Right forelimb (tissue), 1 donor: ENCODE results near the gene FAM222A.
A peak's percentile ranks its signal among the peaks of the same experiment; 100 is the strongest.

Experiments used
- DNase-seq: peaks from one replicate; pipeline ENCODE4 v3.0.0-alpha.2; 2018

FAM222A gene

DNA sequence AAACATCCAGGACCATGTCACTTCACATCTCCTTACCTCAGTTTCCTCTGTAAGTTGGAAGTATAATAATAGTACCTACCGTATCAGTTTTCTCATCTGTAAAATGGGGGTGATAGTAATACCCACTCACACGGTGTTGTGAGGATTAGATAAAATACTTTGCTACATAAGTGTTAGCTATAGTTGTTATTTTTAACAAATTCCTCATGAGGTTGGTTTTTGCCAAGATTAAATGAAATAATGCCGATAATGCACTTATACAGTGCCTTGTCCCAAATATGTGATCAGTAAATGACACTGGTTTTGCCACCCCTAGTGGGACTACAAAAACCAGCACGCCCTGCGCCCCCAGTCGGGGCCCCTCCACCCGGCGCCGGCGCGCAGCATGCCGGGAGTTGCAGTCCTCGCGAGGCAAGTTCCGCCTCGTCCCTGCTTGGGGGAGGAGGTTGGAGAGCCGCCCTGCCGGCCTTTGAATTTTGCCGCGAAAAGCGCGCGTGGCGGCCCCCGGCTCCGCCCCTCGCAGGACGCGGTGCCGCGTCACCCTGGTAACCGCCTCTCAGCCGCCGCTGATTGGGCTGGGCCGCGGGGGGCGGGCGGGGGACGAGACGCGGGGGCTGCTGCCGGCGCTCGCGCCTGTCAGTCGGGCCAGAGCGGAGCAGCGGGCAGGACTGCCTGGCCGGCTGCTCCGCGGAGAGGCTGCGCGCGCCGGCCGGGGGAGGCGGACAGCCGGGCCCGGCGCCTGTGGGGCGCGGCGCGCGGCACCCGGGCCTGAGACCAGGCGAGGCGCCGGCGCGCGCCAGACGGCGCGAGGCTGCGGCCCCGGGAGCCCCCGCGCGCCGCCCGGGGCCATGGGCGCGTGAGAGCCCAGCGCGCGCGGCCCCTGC, at the start of gene FAM222A:
TSS of gene FAM222A (plus strand) at position 639 of the 884 bp plus-strand sequence. CDS start 30,322 bp downstream, outside the sequence.
- peak; percentile 99 for DNase-seq

DNA sequence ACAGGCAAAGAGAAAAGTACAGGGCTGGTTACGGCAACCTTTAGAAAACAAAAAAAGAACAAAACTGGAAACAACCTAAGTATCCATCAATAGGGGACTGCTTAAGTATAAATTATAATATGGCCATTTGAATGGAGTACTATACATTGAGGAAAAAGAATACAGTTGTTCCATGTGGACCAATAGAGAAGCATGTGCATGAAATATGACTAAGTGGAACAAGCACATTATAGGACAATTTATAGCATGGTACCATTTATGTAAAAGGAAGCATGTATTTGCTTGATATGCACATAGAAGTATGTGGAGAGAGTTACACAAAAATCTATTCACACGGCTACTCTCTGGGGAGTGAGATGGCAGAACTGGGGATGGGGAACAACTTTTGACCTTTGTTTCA, 49.2 kb upstream of the FAM222A start:
- no peak for DNase-seq

DNA sequence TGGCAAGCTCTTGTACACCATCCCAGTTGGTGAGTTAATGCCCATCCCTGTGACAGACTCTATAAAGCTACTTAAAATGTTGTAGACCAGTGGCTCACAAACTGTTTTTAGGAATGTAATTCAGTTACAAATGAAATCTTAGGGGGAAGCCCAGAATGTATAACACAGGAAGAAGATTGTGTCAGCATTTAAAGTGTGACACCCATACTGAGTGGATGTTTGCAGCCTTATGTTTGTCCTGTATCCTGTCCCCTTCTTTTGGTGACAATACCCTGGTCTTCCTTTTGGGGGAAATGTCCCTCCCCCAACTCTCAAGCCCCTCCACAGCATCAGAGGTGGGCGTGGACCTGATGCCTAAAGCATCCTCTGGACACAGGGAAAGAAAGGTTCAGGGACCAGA, 47.6 kb upstream of the FAM222A start:
- no peak for DNase-seq

DNA sequence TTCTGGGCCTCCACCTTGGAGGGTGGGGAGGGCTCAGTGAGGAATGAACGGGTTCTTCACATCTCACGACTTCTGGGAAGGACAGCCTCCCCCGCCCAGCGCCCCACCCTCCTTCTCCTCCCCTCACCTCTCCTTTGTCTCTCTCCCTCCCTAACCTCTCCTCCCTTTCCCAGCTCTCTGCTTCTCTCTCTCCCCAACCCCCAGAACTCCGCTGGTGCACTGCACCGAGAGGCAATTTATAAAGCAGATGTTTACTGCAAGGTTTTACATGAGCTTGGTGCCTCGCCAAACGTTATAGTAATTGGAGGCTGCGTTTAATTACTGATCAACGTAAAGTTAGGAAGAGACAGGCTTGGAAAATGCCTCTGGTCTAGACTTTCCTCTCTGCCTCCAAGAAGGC, 42.9 kb upstream of the FAM222A start:
- no peak for DNase-seq

DNA sequence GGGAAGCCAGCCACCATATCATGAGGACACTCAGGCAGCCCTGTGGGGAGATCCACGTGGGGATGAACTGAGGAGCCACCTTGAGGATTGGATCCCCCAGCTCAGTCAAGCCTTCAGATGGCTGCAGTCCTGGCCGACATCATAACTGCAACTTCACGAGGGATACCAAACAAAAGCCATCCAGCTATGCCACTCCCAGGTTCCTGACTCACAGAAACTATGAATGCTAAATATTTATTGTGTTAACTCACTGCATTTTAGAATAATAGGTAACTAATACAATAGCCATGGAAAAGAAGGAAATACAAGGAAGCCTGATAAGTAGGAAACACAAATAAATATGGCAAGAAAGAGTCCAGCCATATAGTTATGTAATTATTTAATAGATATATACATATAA, 42.1 kb upstream of the FAM222A start:
- no peak for DNase-seq

DNA sequence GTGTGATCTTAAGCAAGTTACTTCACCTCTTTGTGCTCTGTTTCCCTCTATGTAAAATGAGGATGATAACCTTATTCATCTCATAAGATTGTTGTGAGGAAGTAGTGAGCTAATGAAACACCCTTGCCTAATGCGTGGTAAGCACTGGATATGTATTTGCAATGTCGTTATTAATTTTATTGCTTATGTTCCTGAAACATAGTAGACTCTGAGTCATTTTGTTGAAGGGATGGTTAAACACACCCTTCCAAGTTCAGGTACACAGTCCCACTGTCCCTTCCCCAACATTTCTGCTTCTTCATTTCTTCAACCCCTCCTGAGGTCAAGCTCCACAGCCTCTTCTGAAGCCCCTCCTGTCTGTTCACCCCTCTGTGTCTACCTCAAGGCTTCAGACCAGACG, 40.2 kb upstream of the FAM222A start:
- DNase-seq: no peak

DNA sequence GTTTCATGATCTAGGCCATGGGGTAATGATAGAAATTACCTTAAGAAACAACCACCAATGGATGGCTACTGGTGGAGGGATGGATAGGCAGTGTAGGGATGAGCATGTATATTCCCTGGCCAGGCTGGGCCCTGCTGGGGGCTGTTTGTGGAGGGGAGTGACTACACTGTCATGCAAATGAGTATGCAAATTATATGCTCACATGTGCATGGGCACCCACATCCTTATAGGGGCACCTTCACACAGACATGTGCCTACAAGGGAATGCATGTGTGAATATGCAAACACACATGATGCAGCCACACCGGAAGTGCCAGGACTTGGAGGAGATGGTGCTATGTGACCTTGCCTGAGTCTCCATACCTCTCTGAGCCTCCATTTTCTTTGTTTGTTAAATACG, 39.7 kb upstream of the FAM222A start:
- DNase-seq: no peak

DNA sequence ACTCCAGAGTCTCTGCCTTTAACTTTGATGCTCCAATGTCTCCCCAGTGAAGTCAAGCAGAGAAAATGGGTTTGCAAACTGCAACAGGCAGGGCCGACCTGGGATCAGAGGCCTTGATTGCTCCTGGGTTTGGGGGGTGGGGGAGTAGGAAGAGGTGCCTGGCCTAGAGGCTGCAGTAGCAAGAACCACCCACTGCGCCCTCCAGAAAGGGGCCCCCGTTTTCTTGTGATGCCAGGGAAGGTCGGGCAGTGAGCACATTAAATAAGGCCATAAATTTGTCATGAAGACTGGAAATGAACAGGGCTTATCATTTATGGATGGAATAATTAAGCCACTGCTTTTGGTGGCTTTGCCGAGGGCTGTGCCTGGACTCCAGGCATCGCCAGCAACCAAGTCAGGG, 38.2 kb upstream of the FAM222A start:
- no peak for DNase-seq

DNA sequence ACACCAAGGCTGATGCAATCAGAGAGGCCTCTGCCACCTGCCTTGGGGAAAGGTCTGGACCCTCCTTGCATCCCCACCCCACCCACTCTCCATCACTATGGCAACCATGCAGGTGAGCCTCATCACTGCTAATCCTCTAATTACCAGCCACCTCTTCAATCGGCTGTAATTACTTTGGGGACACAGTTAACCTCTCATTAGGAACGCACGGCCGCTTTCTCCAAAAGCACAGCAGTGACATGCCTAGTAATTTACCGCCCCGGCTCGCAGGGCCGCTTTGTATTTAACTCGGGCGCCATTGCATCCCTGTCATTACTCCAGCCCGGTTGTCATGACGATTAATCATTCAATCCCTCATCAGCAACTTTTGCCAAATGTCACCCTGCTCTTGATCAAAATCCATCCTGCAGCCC, 36.3 kb upstream of the FAM222A start:
- DNase-seq: no peak

DNA sequence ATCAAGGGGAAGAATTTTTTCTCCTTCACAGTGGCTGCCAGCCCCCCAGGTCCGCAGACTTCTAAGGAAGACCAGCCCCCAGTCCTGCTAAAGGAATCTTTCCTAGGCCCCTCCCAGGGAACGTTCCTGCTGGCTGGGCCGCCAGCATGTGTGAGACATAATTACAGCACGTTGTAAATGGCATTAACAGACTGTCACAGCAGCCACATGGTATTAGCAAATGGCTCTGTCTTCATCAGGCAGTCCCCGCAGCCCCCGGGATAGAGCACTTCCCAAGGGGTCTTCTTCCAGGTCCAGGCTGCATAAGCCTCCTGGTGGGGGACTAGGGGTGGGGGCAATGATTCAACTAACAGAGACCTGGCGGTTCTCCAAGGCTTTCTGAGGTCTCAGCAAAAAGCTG, 34.9 kb upstream of the FAM222A start:
- no peak for DNase-seq

DNA sequence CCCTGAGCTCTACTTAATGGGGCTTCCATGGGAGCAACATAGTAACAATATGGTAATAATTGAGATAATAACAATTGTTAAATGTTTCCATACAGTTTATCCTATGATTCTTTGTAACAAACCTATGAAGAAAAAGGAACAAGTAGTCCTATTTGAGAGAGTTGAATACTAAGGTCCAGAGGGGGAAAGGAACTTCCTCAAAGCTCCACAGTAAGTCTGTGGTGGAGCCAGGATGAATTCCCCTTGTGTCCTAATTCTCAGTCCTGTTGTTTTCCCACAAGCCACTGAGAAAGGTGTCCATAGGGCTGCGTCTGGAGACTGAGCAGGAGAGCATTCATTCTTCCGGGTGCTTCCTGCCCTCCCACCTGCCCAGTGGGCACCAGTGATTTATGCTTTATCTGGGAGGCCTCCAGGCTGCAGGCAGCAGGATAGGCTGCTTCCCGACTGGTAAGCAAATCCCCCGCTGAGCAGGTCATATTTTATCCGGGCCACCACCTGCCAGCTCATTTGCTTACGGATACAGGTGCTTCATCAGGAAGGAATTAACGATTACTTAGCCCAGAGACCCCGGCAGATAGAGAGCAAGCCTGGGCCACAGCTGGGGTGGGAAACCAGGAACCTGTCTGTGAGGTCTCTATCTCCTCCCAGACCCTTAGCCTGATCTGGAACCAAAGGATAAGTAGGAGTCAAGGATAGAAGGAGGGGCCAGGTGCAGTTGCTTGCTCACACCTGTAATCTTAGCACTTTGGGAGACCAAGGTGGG, 33.9 kb upstream of the FAM222A start:
- no peak for DNase-seq

DNA sequence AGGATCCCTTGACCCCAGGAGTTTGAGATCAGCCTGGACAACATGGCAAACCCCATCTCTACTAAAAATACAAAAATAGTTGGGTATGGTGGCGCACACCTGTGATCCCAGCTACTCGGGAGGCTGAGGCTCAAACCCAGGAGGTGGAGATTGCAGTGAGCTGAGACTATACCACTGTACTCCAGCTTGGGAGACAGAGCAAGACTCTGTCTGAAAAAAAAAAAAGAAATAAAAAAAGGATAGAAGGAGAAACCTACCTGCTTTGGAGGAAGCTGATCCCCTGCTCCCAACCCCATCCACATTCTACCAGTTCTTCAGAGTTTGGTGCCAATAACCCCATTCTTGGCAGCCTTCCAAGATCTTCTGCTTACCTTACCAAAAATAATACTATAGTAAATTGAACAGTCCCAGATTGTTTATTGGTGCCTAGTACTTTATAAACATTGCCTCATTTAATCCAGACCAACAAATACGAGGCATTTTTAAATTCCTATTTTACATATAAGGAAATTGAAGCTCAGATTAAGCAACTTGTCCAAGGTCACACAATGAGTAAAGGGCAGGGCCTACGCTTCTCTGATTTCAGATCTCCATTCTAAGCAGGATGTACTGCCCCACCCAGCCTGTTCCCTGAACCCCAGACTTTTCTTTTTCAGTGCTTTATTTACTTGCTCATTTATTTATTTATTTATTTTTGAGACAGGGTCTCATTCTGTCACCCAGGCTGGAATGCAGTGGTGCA, 33.2 kb upstream of the FAM222A start:
- no peak for DNase-seq

DNA sequence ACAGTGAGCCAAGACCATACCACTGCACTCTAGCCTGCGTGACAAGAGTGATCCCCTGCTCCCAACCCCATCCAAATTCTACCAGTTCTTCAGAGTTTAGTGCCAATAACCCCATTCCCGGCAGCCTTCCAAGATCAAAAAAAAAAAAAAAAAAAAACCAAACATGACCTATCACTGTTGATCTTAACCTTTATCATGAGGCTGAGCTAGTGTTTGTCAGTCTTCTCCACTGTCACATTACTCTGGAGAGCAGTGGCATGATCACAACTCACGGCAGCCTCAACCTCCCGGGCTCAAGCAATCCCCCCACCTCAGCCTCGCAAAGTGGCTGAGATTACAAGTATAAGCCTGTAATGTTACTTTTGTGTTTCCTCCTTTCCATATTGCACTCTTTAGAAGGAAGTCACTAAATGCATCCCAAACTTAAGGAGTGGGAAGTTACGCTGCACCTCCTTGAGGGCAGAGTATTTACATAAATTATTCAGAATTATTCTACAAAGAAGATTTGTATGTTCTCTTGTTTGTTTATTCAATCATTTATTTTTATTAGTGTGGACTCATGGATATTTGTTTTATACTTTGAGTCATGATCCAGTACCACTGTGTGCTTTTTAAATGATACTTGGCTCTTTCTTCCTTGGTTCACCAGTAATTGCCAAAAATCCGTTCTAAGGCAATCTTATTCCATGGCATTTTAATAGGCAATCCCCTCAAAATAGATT, 31.5 kb upstream of the FAM222A start:
- DNase-seq: no peak

DNA sequence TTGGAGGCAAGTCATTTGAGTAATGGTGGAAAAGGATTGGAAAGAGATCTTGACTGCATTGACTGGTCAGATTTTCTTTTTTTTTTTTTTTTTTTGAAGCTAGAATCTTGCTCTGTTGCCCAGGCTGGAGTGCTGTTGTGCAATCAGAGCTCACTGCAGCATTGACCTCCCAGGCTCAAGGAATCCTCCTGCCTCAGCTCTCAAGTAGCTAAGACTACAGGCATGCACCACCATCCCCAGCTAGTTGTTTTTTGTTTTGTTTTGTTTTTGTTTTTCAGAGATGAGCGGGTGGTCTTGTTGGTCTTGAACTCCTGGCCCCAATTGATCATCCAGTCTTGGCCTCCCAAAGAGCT, 30.9 kb upstream of the FAM222A start:
- DNase-seq: no peak

DNA sequence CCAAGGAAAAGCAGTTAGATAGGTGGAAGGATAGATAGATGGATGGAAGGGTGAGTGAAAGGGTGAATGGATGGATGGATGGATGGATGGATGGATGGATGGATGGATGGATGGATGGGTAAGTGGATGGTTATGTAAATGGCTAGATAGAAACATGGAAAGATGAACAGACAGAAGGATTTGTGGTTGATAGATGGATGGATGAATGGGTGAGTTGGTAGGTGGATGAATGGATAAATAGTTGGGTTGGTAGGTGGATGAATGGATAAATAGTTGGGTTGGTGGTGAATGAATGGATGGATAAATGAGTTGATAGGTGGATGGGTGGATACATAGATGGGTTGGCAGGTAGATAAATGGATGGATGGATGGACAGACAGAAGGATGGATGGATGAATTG, 30.3 kb upstream of the FAM222A start:
- no peak for DNase-seq

DNA sequence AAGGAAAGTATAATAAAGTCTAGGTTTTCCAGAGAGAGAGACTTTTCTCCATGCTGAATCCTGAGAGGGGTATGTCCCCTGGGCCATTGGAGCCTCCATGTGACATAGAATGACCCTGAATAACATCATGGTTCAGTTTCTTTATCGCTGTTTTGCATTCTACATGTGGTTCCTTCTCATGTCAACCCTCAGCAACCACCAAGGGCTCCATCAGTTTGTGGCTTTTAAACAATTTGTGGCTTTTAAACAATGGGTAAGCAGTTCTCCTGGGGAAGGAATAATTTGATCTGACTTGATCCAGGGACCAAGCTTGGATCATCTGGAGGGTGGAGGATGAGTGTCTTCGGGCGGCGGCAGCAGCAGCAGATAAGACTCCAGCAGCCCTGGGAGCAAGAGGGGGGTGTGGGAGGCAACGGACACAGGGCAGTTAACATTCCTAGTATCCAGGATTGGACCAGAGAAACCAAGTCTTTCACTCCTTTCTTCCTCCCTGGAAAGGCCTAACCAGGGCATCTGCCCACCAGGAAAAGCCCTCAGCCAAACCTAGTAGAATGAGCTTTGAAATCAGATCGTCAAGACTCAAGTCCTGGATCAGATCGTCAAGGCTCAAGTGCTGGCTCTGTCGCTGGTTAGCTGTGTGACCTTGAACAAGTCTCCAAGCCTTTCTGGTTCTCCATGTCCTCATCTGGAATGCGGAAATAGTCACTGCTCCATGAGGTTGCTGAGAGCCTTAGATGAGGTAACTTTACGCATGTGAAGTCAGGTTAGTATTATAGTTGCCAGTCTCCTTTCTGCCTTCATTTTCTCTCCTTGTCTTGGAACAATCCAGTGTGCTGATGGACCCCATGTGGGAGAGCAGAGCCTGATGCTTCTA, 27.8 kb upstream of the FAM222A start:
- DNase-seq: no peak

DNA sequence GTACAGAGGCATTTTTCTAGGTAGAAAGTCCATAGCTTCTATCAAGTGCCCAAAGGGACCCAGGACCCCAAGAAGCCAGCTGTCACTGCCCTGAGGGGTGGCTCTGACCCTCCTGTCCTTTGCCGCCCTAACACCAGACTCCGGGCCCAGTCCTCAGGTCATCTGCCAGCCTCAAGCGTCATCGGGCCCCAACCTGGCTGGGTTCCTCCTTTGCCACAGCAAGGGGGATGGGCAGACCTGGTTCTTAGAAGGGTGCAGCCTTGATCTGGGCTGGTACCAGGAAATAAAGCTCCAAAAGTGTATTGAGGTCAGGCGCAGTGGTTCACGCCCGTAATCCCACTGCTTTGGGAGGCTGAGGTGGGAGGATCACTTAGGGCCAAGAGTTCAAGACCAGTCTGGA, 27.1 kb upstream of the FAM222A start:
- DNase-seq: no peak

DNA sequence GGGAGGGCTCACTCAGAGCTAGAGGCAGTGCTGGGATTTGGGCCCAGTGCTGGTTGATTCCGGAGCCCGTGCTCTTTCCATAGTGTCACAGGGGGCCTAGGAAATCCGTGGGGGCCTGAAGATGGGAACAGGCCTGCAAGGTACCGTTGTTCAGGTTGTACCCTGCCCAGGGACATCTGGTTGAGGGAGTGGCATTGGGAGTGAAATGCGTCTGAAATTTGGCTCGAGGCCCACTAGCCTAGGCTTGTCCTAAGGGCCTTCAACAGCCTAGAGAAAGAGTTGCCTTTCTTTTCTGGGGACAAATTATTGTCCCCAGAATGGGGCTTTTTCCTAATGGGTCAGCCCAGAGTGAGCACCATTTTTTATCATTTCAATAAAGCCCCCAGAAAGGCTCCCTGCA, 26.4 kb upstream of the FAM222A start:
- no peak for DNase-seq

DNA sequence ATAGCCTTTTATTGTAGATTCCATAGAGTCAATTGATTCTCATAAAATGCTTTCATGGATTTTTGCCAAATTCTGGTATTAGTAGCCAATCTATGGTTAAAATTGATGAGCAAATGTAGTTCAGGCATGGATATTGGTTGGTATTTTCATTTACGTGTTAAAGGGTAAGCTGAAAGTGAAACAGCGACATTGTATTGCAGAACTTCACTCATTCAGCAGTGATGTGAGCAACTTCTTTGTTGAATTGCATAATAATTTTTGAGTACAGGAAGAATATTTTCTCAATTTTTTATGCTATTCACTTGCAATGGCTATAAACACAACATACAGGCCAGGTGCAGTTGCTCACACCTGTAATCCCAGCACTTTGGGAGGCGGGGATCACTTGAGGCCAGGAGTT, 24.2 kb upstream of the FAM222A start:
- DNase-seq: no peak

DNA sequence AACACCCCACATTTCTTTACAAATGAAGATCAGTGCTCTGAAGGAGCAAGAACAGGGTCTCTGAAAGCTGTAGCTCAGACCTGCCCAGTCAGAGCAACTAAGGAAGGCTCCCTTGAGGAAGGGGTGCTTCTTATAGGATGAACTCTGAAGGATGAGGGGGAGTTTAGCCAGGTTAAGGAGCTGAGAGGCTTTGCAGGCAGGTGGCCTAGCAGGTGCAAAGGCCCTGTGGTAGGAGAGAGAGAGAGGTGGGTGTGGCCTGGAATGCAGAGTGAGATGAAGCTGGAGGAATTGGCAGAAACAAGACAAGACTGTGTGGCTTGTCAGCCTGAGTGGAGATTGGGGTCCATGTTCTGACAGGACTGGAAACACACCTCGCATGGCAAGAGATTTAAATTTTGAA, 20.5 kb upstream of the FAM222A start:
- no peak for DNase-seq

DNA sequence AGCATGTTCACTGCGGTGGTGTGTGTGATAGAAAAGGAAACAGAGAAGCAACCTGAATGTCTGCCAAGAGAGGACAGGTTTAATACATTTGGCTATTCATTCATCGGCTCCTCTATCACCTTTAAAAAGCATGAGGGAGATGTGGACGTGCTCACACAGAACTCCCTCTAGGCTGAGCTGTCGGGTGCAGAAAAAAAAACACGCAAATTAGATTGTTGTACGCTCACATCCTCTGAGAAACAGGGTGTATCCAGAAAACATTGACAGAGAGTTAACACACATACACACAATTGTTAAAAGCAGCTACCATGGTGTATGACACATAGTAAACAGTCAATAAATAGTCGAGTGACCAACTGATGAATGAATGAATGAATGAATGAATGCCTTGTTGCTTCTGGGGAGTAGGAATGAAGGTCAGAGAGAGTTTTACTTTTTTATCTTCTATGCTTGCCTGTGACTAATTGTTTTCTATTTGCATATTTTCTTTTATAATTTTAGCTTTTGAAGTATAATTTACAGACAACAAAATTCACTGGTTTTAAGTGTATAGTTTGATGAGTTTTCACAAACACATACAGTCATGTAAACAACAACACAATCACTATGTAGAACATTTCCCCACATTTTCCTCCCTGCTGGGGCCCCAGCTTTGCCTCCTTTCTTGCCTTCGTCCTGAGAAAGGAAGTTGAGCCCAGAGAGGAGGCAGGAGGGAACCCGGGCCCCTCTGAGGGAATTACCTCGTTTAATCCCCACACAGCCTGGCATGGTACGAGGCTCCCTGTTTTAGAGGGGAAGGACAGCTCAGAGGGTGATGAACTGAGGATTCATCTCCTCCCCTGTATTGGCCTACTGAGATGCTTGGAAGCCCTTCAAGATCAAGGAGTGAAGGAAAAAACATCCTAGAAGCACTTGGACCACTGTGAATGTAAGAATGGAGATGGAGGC, 19.7 kb upstream of the FAM222A start:
- no peak for DNase-seq
